GM18873 (cell line): ENCODE results near the gene PRKCE.

ENCODE experiments used
- ATAC-seq: cut with Tn5 transposase; IDR thresholded peaks from one replicate; pipeline ENCODE4 v1.9.1; 2021; ENCODE audit warnings: mild to moderate bottlenecking, moderate library complexity, moderate number of reproducible peaks; ENCODE audit not compliant: unreplicated experiment, low FRiP score

PRKCE gene

DNA sequence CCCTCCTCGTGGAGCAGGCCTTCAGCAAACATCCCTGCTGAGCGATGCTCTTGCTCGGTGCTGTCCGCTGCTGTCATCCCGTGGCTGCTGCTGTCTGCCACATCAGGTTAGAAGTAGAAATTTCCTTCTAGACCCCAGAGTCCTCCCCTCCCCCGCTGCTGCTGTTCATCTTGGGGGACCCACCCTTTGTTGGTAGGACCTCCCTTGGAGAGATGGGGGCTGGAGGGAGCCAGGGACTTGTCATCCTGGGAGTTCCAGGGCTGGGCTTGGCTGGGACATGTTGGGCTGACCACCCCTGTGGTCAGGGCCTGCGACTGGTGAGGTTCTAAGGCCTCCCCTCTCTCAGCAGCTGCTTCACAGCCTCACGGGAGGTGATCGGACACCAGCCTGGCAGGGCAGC, 122.4 kb downstream of the PRKCE start:
- no peak for ATAC-seq

DNA sequence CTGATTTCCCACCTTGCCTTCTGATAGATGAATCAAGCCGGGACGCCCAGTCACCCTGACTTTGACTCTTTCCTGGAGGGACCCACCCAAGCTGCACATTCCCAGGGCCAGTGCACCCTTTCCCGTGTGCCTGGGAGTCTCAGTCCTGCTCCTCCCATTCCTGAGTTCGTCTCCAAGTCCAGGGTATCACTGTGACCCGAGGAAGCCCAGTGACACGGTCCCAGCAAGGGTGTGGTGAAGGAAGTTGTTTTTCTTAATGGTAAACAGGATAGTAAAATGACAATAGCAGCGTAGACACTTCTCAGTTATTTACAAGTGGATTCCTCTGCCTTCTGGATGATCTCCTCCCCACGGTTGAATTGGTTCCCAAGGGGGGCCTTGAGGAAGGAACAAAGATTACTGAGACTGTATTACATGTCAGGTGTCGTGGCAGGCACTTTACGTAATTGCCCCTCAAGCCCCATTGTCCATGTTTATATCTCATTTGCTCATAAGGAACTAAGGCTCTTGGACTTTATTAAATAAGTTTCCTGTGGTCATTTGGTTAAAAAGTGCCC, 123.3 kb downstream of the PRKCE start:
- ATAC-seq = no peak

DNA sequence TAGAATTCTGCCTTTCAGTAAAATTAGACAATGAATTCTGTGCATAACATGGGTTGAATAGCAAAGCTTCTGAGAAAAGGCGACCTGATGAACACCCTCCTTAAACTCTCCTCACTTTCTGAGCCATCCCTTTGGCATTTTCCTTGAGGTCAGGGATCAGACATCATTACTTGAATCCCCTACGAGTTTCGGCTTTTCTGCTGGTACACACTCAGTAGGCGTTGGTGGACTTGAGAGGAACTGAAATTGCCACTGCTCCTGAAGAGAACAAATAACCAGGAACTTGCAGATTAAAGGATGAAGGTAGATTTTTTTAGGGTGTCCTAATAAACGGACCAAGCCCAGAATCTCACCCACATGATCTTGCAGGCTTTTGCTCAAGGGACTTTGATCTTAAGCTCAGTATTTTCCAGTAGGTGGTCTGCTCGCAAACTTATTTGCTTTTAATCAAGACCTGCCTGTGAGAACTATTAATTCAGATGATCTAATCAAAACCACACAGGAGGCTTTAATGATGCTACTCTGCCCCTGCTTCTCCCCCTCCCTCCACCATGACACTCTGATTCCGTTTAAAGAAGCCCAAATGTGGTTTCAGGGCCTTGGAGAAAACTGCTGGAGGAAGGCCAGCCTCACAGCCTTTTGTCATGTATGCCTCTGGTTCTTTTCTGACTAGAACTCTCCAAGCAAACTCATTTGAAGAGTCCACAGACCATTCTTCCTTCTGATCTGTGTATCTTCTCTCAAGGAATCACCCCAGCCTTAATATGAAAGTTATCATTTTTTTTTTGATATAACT, 124.9 kb downstream of the PRKCE start:
- ATAC-seq = no peak

DNA sequence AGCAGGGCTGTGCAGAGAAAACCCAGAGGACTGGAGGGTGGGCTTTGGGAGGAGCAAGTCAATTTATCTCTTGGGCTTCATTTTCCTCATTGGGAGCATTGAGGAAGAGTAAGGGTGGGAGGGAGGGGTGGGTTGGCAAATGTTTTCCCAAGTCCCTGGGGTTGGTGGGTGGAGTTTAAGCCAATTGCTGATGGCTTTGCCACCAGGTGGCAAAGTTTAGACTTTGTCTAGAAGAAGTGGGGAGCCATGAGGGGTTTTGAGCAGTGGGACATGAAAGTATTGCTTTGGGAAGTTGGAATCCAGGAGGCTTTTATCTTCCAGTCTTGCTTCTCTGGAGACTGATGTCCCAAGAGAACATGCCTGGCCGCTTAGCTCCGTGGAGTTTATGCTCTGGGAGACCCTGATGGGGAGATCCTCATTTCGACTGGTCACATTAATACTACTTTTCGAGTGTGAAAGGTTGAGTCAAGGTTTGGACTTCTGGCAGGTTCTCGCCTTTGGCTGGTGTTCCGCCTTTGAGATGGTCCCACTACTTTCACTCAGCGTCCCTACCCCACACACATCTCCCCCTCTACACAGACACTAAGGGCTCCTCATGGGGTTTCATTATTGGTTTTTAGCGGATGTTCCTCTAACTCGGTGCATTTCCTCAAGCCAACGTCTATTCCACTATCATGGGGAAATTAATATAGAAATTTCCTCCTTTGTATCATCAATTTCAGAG, 126.7 kb downstream of the PRKCE start:
- no peak for ATAC-seq

DNA sequence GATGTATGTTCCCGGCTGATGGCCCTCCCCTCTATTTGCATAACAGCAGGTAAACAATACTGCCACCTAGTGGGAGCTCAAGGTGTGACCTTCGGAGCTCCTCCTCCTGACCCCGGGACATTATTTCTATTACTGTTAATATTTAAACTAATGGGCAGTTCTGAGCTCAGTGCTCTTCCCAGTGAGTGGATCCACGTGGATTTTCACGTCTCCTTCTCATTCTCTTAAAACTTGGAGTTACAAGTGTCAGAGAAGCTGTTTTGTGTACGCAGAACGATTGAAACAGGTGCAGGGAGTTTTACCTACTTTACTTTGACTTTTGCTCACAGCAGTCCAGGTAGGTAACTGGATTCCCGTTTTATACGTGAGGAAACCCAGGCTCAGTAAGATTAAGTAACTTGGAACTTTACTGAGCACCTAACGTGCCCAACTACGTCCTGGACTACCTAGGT, 127.3 kb downstream of the PRKCE start:
- ATAC-seq = no peak

DNA sequence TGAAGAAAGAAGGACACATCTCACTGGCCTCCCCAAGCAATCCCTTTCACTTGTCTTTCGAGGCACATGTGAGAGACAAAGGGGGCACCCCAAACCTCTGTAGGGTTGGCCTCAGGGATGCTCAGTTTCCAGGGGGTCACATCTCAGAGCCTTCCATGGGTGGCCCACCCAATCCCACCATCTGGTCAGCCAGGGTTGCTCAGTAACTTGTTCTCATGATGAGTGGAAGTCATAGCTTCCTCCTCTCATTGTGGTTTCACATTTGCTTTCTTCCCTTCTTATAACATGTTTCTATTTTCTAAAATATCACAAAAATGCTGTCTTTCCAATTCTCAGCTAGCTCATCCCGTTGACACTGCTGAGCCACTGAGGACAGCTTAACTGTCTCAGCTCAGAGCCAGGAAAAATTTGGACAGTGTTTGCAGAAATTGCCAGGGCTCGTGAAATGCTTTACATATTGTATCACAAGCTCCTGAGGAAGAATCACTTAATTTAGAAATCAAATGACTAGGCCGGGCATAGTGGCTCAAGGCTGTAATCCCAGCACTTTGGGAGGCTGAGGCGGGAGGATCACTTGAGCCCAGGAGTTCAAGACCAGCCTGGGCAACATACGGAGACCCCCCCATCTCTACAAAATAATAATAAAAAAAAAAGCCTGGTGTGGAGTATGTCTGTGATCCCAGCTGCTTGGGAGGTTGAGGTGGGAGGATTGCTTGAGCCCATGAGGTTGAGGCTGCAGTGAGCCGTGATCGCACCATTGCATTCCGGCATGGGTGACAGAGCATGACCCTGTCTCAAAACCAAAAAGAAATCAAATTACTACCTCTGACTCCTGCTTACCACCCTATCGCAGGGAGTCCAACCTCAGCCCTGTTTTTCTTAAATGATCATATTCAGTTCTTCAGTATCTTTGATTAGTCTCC, 129.3 kb downstream of the PRKCE start:
- ATAC-seq = no peak

DNA sequence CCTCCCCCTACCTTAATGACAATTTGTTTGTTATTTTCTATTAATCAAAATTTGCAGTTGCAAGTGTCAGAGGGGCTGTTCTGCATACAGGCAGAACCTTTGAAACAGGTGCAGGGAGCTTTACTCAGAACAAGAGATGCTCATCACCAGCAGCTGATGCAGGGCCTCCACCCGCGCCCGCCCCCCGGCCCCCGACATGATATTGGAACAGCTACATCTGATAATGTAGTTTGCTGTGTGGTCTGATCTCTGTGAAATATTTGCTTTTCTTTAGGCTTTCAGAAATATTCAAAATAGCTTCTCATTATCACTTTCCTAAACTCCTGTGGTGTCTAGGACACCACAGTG, 130.0 kb downstream of the PRKCE start:
- no peak for ATAC-seq

DNA sequence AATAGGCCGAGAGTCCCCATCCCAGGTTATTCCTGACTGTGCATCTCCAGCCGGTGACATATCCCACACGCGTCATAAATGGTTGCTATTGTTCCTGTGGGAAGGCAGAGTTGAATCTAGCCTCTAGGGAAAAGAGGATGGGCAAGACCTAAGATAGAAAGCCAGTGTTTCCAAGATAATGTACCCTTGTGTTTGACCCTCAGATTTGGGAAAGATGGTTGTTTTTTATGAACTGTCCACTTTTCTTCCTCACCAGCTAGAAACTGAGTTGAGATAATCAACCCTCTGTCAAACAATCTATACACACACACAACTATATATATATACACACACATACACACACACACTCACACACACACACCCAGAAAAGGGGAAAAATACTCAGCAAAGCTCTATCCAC, 131.0 kb downstream of the PRKCE start:
- ATAC-seq = no peak

DNA sequence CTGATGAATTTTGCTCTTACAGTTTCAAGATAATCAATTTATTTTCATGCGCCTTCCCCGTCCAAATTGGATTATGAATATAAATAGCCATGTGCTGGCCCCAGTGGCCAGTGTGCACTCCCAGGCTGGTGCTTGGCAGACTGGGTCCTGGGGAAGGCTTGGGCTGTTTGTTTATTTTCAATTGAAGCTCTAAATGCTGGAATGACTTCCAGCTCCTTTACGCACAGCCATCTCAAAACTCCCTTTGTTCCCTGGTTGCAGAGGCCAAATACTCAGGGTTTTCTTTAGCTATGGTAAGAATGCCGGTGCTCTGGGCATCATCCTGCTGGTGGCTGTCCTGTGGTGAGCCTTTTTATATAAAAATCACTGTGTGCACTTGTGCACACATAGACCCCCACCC, 131.5 kb downstream of the PRKCE start:
- ATAC-seq = no peak

DNA sequence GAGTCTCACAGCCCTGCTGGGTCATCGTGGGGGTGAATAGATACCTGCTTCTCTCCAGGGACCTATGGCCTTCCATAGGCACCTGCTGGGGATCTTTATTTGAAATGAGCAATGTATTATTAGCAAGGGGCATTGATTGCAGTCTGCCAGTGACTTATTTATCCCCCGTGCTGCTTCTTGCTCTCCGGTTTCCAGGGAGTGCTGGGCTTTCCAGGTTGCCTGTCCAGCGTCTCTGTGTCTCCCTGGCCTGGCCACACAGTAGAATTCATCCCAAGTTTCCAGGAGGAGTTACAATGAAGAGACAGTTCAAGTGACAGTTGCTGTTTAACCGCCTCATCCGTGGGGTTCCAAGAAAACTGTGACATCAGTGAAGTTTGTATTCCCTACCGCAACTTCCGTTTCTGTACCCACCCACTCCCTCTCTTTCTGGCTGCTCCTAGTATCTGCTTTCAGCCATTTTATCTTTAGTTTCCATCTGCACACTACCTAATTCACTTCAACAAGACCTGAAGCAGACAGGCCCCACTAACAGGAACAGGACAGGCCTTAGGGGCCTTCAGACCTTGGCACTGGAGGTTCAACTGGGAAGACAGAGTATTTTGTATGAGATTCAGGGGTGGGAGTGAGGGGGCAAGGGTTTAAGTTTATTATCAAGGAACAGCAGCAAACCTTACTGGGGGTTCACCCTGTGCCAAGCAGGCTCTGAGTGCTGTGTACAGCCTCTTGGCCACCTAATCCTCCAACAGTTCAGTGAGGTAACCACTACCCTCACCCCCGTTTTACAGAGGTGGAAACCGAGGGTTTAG, 134.8 kb downstream of the PRKCE start:
- ATAC-seq = no peak

DNA sequence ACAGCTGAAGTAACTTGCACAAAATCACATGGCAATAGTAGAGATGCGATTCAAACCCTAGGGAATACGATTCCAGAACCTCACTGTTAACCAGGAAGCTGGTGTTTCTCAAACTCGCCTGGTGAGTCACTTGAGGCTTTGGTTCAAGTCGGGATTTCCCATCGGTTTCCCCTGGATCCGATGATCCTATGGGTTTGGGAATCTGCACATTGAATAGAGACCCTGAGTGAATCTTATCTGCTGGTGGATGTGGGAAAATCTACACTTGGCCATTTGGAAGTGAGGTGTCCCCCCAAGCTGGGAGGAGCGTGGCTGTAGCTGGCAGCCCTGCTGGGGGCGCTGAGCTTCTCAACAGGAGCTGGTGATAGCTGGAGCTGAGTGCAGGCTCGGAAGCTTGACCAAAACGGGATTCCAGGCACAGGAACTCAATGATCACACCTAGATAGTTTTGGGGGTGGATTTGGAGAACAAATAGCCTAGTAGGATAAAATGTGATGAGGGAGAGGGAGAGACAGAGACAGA, 135.4 kb downstream of the PRKCE start:
- no peak for ATAC-seq

DNA sequence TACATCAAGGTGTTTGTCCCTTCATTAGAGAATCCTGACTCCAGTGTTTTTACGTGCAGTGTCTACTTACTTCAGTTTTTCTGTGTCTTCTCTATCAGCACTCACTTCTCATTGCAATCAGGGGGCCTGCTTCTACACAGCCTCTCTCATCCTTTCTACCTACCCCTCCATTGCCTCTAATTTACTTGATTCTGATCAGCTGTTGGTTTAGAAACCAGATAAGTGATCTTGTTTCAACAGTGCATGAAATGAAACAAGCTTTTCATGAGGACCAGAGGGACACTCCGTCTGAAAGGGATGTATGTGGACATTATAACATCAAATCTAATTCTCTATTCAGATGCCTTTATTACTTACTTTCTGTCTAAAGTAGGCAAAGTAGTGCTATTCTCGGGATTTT, 136.9 kb downstream of the PRKCE start:
- no peak for ATAC-seq

DNA sequence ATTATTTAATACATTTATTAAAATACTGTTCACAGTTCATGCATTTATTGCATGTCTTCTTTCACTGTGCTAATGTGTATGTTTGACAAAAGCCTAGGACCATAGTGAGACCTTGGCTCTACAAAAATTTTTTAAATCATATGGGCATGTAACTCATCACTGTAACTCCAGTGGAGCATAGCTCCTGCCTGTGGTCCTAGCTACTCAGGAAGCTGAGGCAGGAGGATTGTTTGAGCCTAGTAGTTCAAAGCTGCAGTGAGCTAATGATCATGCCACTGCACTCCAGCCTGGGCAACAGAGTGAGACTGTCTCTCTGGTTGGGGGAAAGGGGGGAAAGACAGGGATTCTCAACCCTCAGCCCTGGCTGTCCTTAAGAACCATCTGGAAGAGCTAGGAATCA, 137.8 kb downstream of the PRKCE start:
- ATAC-seq = no peak

DNA sequence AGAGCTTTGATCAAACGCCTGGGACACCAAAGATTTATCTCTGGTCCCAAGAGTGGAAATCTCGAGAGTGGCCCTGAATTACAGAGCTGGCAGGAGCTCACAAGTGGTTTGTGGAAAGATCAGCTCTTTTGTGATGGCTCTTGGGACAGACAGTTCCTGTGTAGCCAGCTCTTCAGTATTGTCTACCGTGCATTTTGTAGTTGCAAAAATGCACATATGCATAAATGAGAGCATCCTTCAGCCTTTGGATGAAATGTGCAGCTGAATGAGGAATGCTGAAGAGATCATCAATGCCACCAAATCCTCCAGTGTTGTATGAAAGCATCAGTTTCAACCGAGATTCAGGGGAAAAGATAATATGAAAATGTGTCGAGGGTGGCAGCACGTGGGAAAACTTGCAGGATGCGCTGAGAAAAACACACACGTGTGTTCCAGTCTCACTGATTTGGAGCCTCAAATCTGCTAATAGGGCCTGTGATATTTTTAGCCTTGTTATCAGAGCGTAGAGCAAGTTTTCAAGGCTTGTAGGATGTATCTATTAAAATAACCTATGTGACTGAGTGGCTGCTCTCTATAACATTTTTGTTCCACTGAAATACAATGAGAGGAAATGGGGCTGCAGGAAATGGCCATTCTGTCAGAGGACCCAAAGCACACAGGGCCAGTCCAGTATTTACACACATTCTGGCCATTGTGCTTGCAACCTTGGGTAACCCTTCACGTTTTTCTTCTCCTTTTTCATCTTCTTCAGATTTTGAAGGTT, 138.7 kb downstream of the PRKCE start:
- ATAC-seq = no peak

DNA sequence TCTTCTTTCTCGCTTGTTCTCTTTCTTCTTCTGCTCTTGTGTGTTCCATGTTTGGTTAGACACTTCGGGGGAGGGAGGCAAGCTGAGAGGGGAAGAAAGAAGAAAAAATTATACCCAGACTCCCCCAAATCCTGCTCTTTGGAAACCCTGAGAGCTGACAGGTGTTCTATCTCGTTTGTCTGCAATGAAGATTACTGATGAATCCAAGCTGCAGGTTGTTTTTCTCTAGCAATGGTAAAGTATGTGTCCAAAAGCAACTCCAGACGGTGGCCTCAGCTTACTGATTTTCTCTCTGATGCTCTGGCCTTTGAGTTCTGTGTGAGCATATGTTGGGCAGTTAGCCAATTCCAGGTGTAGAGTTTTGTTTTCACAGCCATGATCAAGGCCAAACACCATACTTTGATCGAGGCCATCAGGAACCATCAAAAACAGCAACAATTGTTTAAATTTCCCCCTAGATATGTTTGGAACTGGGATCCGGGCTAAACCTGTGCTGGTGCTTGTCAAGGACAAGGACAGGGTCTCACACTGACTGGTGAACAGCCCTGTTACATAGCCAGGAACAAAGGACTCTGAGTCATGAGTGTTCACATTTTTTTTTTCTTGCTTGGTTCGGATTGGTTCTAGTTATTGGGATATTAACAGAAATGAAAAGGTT, 142.0 kb downstream of the PRKCE start:
- ATAC-seq = no peak

DNA sequence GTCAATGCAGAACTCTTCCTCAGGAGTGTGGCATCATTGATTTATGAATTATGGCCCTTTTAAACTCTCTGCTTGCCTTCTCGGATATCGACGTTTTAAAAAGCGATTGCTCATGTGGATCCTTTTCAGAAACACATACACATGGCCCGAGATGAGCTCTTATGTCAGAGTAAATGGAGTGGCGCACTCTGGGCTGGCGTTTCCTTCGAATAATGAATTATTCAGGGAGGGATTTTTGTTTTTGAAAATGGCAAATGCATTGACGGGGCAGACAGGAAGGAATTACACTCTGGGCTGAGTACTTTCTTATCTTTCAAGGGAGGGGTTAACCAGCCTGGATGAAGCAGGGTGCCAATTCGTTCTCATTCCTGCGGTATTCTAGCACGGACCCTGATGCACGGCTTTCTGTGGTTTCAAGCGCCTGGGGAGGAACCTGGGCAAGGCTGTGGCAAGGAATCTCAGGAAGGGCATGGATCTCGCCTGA, 142.7 kb downstream of the PRKCE start:
- no peak for ATAC-seq

DNA sequence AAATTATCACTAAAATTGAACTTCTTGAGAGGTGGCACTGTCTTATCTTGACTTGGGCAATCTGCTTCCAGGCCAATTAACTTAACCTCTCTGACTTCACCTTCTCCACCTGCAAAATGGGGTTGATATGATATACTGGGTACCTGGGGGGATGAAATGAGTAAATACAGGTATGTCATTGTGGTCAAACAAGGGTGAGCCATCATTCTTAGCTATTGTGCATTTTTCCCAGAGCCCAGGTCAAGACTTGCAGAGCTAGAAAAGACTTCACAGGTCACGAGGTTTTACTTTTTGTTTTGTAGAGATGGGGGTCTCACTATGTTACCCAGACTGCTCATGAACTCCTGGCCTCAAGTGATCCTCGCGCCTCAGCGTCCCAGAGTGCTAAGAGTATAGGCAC, 145.0 kb downstream of the PRKCE start:
- ATAC-seq = no peak

DNA sequence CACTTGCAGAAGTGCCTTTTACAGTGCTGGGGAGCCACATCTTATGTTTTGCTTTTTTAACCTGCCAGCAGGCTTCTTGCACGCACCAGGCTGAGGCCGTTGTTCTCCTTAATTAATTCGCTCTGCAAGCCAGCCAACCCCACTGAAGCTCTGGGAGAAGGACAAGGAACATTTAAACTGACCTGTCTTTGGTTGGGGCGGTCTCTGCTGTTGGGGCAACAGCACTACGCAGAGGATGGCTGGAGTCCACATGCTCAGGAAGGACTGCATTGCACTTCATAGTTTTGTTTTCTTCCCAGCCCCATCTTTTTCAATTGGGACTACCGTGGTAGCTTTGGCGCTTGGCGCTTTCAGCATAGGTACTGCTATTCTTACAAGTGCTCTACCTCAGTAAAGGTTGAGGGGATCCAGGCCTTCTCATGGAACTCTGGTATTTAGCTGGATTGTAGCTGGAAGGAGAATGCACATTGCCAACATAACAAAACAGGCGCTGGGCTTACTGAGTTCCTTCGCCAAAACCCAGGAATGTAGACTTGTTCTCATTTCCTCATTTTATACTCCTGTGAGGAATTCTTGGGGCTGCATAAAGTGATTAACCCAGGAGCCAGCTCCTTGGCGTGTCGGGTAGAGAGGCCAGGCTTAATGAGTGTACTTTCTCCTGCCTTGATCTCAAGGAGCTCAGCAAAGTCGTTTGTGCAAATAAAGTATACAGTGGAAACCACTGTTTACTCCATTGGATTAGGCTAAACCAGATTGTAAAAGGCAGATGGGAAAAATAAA, 146.2 kb downstream of the PRKCE start:
- ATAC-seq = no peak
